LNCaP clone FGC (cell line): Measurements from ENCODE around the gene OXTR.

Experiments used
- DNase-seq: peaks from one replicate; pipeline ENCODE4 v3.0.0-alpha.2; 2011; ENCODE audit warnings: low read depth
- H3K4me3 ChIP-seq: 2 replicates; pipeline ENCODE4 v1.5.1; 2011; ENCODE audit warnings: mild to moderate bottlenecking, low read depth, low read length, control low read depth
- CTCF ChIP-seq: IDR thresholded peaks from 2 replicates; pipeline ENCODE4 v1.5.1; 2012; ENCODE audit warnings: mild to moderate bottlenecking; ENCODE audit not compliant: control insufficient read depth, insufficient read depth; ENCODE audit errors: extremely low read depth

Gene OXTR

GRCh38 chr3:8732413-8732812 is 37.0 kb downstream of the OXTR start:
- no peak for DNase-seq
- TF ChIP-seq CTCF: no peak
- no peak overlapping the region for H3K4me3 ChIP-seq

- no peak for TF ChIP-seq CTCF
- DNase-seq: no peak
- no peak overlapping the region for H3K4me3 ChIP-seq
These were observed 38.8 kb downstream of the OXTR start for GRCh38 chr3:8730656-8731055.

GRCh38 chr3:8729479-8729878 is 39.9 kb downstream of the OXTR start:
- no peak for TF ChIP-seq CTCF
- H3K4me3 ChIP-seq: no peak overlapping the region
- DNase-seq: no peak

- no peak overlapping the region for H3K4me3 ChIP-seq
- DNase-seq: no peak
- no peak for TF ChIP-seq CTCF
These were observed 41.6 kb downstream of the OXTR start for GRCh38 chr3:8727605-8728512.

- DNase-seq: no peak
- H3K4me3 ChIP-seq: no peak overlapping the region
- TF ChIP-seq CTCF: no peak
These were observed 45.2 kb downstream of the OXTR start for GRCh38 chr3:8724108-8724752.

GRCh38 chr3:8723612-8724011 is 45.8 kb downstream of the OXTR start:
- no peak for DNase-seq
- H3K4me3 ChIP-seq: no peak overlapping the region
- TF ChIP-seq CTCF: no peak
